ENCODE results near the gene ZKSCAN5.

The ZKSCAN5 gene

GRCh38 chr7:99504603-99505323, at the start of gene ZKSCAN5:
Gene ZKSCAN5 (plus strand): TSS chr7:99504662. CDS start chr7:99506045, 1,383 bp downstream.
- DNase-seq = peak; percentile 96 to 97

GRCh38 chr7:99455874-99456273, 48.6 kb upstream of the ZKSCAN5 start:
- no peak for DNase-seq

GRCh38 chr7:99456288-99456687, 48.2 kb upstream of the ZKSCAN5 start:
- DNase-seq = no peak

GRCh38 chr7:99457050-99457649, 47.3 kb upstream of the ZKSCAN5 start:
- DNase-seq = no peak

GRCh38 chr7:99457650-99458493, 46.6 kb upstream of the ZKSCAN5 start:
- no peak for DNase-seq

- peak in 1 of 2 donors; percentile 30 for DNase-seq
Observed at GRCh38 chr7:99459087-99459486, 45.4 kb upstream of the ZKSCAN5 start.

- no peak for DNase-seq
Observed at GRCh38 chr7:99460651-99461050, 43.8 kb upstream of the ZKSCAN5 start.

- no peak for DNase-seq
Observed at GRCh38 chr7:99461221-99461620, 43.2 kb upstream of the ZKSCAN5 start.

- no peak for DNase-seq
Observed at GRCh38 chr7:99465421-99465768, 39.1 kb upstream of the ZKSCAN5 start.

GRCh38 chr7:99468336-99468918, 36.0 kb upstream of the ZKSCAN5 start:
- no peak for DNase-seq

- DNase-seq = no peak
Observed at GRCh38 chr7:99469381-99470065, 34.9 kb upstream of the ZKSCAN5 start.

GRCh38 chr7:99472561-99473314, 31.7 kb upstream of the ZKSCAN5 start, which contains the start of gene ZNF789:
Gene ZNF789 (plus strand): TSS chr7:99472890. CDS start chr7:99476457, 3,567 bp downstream.
- peak; percentile 97 to 98 for DNase-seq

- peak in 1 of 2 donors; percentile 42 for DNase-seq
Observed at GRCh38 chr7:99473315-99473596, 31.2 kb upstream of the ZKSCAN5 start.

GRCh38 chr7:99476107-99476506, 28.4 kb upstream of the ZKSCAN5 start:
- DNase-seq = no peak

GRCh38 chr7:99478464-99479440, 25.7 kb upstream of the ZKSCAN5 start:
- DNase-seq = no peak

- no peak for DNase-seq
Observed at GRCh38 chr7:99485094-99485493, 19.4 kb upstream of the ZKSCAN5 start.

GRCh38 chr7:99489235-99489634, 15.2 kb upstream of the ZKSCAN5 start:
- no peak for DNase-seq

- DNase-seq = no peak
Observed at GRCh38 chr7:99490878-99491277, 13.6 kb upstream of the ZKSCAN5 start.

- no peak for DNase-seq
Observed at GRCh38 chr7:99493823-99494222, 10.6 kb upstream of the ZKSCAN5 start.

- DNase-seq = peak in 1 of 2 donors; percentile 32
Observed at GRCh38 chr7:99497766-99498545, 6.5 kb upstream of the ZKSCAN5 start.

Measured in CD4-positive, alpha-beta T cell treated with Interleukin-4 for 1 hour (primary cell).